ENCODE data around the gene KDSR.

KDSR gene, protein sequence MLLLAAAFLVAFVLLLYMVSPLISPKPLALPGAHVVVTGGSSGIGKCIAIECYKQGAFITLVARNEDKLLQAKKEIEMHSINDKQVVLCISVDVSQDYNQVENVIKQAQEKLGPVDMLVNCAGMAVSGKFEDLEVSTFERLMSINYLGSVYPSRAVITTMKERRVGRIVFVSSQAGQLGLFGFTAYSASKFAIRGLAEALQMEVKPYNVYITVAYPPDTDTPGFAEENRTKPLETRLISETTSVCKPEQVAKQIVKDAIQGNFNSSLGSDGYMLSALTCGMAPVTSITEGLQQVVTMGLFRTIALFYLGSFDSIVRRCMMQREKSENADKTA
- total RNA-seq: 37.2 to 73.0 (median 46.9) reads per million in 3 donors

DNA sequence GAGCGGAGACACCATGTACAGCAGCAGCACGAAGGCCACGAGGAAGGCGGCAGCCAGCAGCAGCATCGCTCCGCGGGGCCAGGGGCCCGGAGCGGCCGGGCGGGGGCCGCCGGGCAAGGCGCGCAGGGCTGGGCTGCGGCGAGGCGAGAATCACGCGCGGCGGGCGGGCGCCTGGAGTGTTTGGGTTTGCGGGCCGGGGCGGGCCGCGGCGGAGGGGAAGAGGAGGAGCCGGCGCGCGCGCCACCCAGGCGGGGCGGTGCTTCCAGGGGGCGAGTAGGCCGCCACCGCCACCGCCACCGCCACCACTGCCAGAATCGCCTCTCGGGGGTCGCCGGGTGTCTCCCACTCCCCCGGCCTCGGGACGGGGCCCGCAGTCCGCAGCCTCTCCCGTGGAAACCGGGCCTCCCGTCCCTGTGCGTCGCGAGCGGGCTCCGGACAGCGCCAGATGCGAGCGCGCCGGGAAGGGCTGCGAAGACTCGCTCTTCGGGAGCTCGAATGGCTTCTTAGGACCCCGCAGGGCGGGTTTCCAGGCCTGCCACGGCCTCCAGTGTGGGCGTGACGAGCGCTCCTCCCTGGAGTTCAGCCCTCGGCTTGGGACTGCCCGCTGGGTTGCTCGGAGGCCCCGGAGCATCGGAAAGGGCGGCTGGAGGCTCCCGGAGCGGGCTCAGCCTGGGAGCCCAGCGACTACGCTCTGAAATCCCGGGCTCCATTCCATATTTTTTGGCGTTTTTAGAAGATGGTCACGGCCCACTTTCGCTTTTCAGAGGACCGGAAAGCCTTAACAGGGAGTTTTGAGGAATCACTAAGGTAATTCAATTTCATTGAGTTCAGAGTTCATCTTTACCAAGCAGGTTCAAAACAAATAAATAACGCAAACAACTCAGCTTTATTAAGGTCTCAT, at the start of gene KDSR:
Gene KDSR (minus strand): TSS at position 154 of the 901 bp plus-strand sequence. CDS start 88 bp downstream, at position 66.
- peaks cover 22% of the 10 kb centered on the region for H3K4me1 ChIP-seq (ENCODE audit: control insufficient read depth, insufficient read depth, low read length, poor library complexity, severe bottlenecking)
- peak within 1 kb of the TSS; percentile 81 for H3K27ac ChIP-seq (ENCODE audit: insufficient read depth, low read length, poor library complexity, severe bottlenecking)
- no peaks in the 10 kb centered on the region for H3K9me3 ChIP-seq (ENCODE audit: control insufficient read depth, low read length)
- H3K4me3 ChIP-seq (ENCODE audit: insufficient read depth, low read depth, low read length, poor library complexity, severe bottlenecking): peak within 1 kb of the TSS; percentile 96
- H3K36me3 ChIP-seq (ENCODE audit: control insufficient read depth, insufficient read depth, low read length): peaks cover 3% of the 10 kb centered on the region
- H3K27me3 ChIP-seq (replicated peaks; ENCODE audit: control insufficient read depth, insufficient read depth, low read length, poor library complexity, severe bottlenecking): no peaks in the 10 kb centered on the region
- peak; percentile 66 to 72 (median 69) for DNase-seq

DNA sequence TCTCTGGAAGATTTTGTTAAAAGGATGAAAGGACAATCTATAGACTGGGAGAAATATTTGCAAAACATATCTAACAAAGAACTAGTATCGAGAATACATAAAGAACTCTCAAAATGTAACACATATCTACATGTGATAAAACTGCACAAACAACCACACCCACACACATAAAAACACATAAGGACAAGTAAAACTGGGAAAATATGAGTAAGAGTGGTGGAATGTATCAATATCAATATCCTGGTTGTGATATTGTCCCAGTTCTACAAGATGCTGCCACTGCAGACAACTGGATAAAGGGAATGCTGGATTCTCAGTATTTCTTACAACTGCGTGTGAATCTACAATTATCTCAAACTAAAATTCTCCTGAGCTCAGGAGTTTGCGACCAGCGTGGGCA, 45.9 kb upstream of the KDSR start:
- no peaks in the 10 kb centered on the region for H3K9me3 ChIP-seq (ENCODE audit: control insufficient read depth, low read length)
- H3K27me3 ChIP-seq (replicated peaks; ENCODE audit: control insufficient read depth, insufficient read depth, low read length, poor library complexity, severe bottlenecking): no peaks in the 10 kb centered on the region
- no peak overlapping the region for H3K27ac ChIP-seq (ENCODE audit: insufficient read depth, low read length, poor library complexity, severe bottlenecking)
- H3K36me3 ChIP-seq (ENCODE audit: control insufficient read depth, insufficient read depth, low read length): peaks cover 46% of the 10 kb centered on the region
- H3K4me1 ChIP-seq (ENCODE audit: control insufficient read depth, insufficient read depth, low read length, poor library complexity, severe bottlenecking): peaks cover 14% of the 10 kb centered on the region
- H3K4me3 ChIP-seq (ENCODE audit: insufficient read depth, low read depth, low read length, poor library complexity, severe bottlenecking): no peak overlapping the region
- DNase-seq: no peak

DNA sequence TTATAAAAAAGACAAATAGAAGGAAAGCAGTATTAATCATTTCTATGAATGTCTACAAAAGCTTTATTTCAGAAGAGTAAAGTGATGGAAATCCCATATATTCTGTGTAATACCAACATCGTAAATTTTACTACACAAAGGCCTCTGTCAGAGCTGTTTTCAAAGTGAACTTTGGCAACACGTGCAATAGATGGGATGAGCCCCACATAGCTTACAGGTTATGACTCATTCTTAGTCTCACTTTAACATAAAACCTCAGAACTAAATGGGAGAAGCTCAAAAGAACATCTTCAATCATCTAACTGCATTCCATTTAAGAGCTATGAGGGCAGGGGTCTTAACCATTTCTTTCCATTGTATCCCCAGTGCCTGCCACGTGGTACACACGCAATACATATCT, 43.8 kb upstream of the KDSR start:
- no peaks in the 10 kb centered on the region for H3K27me3 ChIP-seq (replicated peaks; ENCODE audit: control insufficient read depth, insufficient read depth, low read length, poor library complexity, severe bottlenecking)
- H3K9me3 ChIP-seq (ENCODE audit: control insufficient read depth, low read length): no peaks in the 10 kb centered on the region
- DNase-seq: no peak
- peaks cover 14% of the 10 kb centered on the region for H3K4me1 ChIP-seq (ENCODE audit: control insufficient read depth, insufficient read depth, low read length, poor library complexity, severe bottlenecking)
- H3K4me3 ChIP-seq (ENCODE audit: insufficient read depth, low read depth, low read length, poor library complexity, severe bottlenecking): no peak overlapping the region
- no peak overlapping the region for H3K27ac ChIP-seq (ENCODE audit: insufficient read depth, low read length, poor library complexity, severe bottlenecking)
- peaks cover 54% of the 10 kb centered on the region for H3K36me3 ChIP-seq (ENCODE audit: control insufficient read depth, insufficient read depth, low read length)

DNA sequence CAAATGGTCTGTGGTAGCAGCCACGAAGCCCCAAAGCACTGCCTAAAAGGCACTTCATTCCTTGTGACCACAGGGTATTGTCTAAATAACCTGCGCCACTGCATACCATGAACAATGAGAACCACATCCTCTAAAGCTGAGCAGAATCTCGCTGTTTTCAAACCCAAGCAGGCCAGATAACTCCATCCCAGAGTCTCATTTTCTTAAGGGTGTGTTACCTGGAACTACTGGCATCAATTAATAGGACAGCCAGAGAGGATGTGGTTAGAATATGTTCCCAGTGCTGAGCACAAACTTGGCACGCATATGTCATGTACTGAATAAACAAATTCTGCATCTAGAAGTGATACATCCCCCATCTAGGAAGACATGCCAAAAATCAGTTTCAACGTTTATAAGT, 42.3 kb upstream of the KDSR start:
- Histone ChIP-seq H3K9me3 (ENCODE audit: control insufficient read depth, low read length) (no peaks in the 10 kb centered on the region), H3K27ac (ENCODE audit: insufficient read depth, low read length, poor library complexity, severe bottlenecking) (no peak overlapping the region), H3K36me3 (ENCODE audit: control insufficient read depth, insufficient read depth, low read length) (peaks cover 56% of the 10 kb centered on the region), H3K4me3 (ENCODE audit: insufficient read depth, low read depth, low read length, poor library complexity, severe bottlenecking) (no peak overlapping the region), H3K4me1 (ENCODE audit: control insufficient read depth, insufficient read depth, low read length, poor library complexity, severe bottlenecking) (peaks cover 14% of the 10 kb centered on the region), H3K27me3 (replicated peaks; ENCODE audit: control insufficient read depth, insufficient read depth, low read length, poor library complexity, severe bottlenecking) (no peaks in the 10 kb centered on the region)
- DNase-seq: no peak

DNA sequence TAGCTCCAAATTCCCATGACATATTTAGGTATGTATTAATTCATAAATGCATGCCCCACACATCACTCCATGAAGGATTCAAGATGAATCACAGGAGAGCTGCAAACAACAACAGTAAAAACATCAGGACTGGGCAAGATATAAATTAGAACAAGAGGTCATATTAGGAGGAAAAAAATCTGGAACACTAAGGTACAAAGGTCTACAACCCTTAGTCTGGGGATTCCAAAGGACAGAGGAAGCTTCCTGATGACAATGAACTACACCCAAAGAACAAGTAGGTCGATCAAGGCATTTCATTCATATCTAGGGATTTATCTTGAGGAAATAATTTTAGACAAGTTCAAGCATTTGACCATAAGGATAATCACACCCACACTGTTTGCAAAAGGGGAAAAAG, 40.7 kb upstream of the KDSR start:
- no peak for DNase-seq
- Histone ChIP-seq H3K4me1 (ENCODE audit: control insufficient read depth, insufficient read depth, low read length, poor library complexity, severe bottlenecking) (peaks cover 14% of the 10 kb centered on the region), H3K9me3 (ENCODE audit: control insufficient read depth, low read length) (no peaks in the 10 kb centered on the region), H3K27me3 (replicated peaks; ENCODE audit: control insufficient read depth, insufficient read depth, low read length, poor library complexity, severe bottlenecking) (no peaks in the 10 kb centered on the region), H3K27ac (ENCODE audit: insufficient read depth, low read length, poor library complexity, severe bottlenecking) (no peak overlapping the region), H3K36me3 (ENCODE audit: control insufficient read depth, insufficient read depth, low read length) (peaks cover 64% of the 10 kb centered on the region), H3K4me3 (ENCODE audit: insufficient read depth, low read depth, low read length, poor library complexity, severe bottlenecking) (no peak overlapping the region)

DNA sequence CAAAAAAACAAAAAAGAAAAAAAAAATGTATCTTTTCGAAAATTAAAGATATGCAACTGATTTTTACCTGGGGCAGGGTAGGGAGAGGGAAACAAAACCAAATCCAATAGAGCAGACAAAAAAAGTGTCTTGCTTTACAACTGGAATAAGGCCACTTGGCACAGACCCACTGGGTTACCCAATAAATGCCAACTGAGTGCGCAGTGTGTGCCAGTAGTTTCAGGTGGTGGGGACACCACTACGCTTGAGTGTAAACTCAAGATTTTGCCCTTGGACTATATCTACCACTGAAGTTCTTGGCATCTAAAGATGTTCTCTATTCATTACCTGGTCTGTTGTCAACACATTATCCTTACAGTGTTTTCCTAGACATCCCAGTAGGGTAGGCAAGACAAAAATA, 39.0 kb upstream of the KDSR start:
- H3K27me3 ChIP-seq (replicated peaks; ENCODE audit: control insufficient read depth, insufficient read depth, low read length, poor library complexity, severe bottlenecking): no peaks in the 10 kb centered on the region
- DNase-seq: no peak
- H3K27ac ChIP-seq (ENCODE audit: insufficient read depth, low read length, poor library complexity, severe bottlenecking): no peak overlapping the region
- peaks cover 69% of the 10 kb centered on the region for H3K36me3 ChIP-seq (ENCODE audit: control insufficient read depth, insufficient read depth, low read length)
- no peaks in the 10 kb centered on the region for H3K9me3 ChIP-seq (ENCODE audit: control insufficient read depth, low read length)
- H3K4me1 ChIP-seq (ENCODE audit: control insufficient read depth, insufficient read depth, low read length, poor library complexity, severe bottlenecking): peaks cover 10% of the 10 kb centered on the region
- H3K4me3 ChIP-seq (ENCODE audit: insufficient read depth, low read depth, low read length, poor library complexity, severe bottlenecking): no peak overlapping the region

DNA sequence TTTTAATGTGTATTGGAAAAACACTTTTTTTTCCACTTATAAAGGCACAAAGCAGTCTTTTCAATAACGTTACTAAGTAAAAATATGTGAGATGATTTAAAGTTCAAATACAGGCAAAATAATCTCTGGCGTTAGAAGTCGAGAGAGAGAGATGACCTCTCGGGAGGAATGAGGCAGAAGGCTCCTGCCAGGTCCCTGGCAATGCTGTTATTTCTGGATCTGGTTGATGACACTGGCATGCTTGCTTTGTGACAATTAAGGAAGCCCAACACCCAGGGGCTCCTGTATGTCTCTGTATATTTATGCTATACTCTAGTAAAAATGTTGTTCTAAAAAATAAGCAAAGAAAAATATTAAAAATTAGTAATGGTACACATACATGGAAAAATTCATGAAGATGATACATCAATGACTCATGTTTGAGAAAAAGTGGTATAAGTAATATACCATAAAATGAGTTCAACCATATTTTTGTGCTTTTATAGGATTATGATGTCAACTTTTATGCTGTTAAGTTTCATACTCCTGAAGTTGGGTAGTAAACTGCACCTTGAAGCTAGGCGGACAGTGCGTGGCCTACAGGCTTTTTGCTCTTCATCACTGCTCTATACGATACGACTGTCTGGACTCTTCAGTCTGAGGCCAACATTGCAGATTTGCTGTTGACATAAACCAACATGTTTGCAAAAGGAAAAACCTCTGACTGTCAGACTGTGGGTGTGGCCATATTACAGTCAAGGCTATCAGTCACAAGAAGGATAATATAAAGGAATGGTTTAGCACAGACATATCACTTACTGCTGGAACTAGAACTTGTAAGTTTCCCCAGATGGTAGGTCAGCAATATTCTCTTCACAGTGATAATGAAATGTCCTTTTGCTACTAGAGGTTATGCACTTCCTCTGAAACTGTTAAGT, 35.5 kb upstream of the KDSR start:
- H3K36me3 ChIP-seq (ENCODE audit: control insufficient read depth, insufficient read depth, low read length): peaks cover 54% of the 10 kb centered on the region
- no peaks in the 10 kb centered on the region for H3K27me3 ChIP-seq (replicated peaks; ENCODE audit: control insufficient read depth, insufficient read depth, low read length, poor library complexity, severe bottlenecking)
- H3K9me3 ChIP-seq (ENCODE audit: control insufficient read depth, low read length): no peaks in the 10 kb centered on the region
- no peak overlapping the region for H3K4me3 ChIP-seq (ENCODE audit: insufficient read depth, low read depth, low read length, poor library complexity, severe bottlenecking)
- no peaks in the 10 kb centered on the region for H3K4me1 ChIP-seq (ENCODE audit: control insufficient read depth, insufficient read depth, low read length, poor library complexity, severe bottlenecking)
- no peak for DNase-seq
- no peak overlapping the region for H3K27ac ChIP-seq (ENCODE audit: insufficient read depth, low read length, poor library complexity, severe bottlenecking)

DNA sequence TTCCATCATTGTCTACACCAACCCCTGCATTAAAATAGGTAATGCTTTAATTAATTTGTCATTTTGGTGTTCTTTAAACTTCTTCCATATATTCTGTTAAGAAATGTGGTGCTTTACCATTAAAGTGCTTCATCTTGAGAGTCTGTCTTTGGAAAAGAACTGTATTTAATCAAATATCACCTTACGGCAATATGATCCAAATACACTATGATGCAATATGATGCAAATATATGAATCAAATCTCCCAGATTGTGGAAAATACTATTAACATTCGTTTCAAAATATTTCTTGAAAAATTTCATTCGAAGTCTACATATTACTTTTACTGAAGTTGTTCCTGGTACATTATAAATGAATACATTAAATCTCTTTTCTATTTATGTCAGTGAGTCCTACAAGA, 32.3 kb upstream of the KDSR start:
- no peak overlapping the region for H3K4me3 ChIP-seq (ENCODE audit: insufficient read depth, low read depth, low read length, poor library complexity, severe bottlenecking)
- H3K27ac ChIP-seq (ENCODE audit: insufficient read depth, low read length, poor library complexity, severe bottlenecking): no peak overlapping the region
- no peak for DNase-seq
- H3K9me3 ChIP-seq (ENCODE audit: control insufficient read depth, low read length): no peaks in the 10 kb centered on the region
- H3K27me3 ChIP-seq (replicated peaks; ENCODE audit: control insufficient read depth, insufficient read depth, low read length, poor library complexity, severe bottlenecking): no peaks in the 10 kb centered on the region
- peaks cover 69% of the 10 kb centered on the region for H3K36me3 ChIP-seq (ENCODE audit: control insufficient read depth, insufficient read depth, low read length)
- H3K4me1 ChIP-seq (ENCODE audit: control insufficient read depth, insufficient read depth, low read length, poor library complexity, severe bottlenecking): no peaks in the 10 kb centered on the region

DNA sequence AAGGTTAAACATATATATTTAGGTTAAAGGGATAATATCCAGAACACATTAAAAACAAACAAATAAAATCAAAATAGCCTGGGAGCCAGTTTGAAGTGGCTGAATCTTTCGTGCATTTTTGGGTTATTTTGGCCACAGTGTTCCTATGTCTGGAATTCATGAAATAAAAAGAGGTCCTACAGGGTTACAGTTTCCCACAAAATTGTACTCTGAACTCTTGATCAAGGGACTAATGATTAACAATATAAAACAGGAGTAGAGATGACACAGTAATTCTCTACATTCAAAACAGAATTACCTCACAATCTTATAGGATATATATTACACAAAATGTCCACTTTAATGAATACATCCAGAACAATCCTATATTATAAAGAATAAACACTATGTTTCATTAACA, 30.3 kb upstream of the KDSR start:
- H3K9me3 ChIP-seq (ENCODE audit: control insufficient read depth, low read length): no peaks in the 10 kb centered on the region
- H3K27ac ChIP-seq (ENCODE audit: insufficient read depth, low read length, poor library complexity, severe bottlenecking): no peak overlapping the region
- H3K4me1 ChIP-seq (ENCODE audit: control insufficient read depth, insufficient read depth, low read length, poor library complexity, severe bottlenecking): no peaks in the 10 kb centered on the region
- no peaks in the 10 kb centered on the region for H3K27me3 ChIP-seq (replicated peaks; ENCODE audit: control insufficient read depth, insufficient read depth, low read length, poor library complexity, severe bottlenecking)
- no peak overlapping the region for H3K4me3 ChIP-seq (ENCODE audit: insufficient read depth, low read depth, low read length, poor library complexity, severe bottlenecking)
- no peak for DNase-seq
- peaks cover 61% of the 10 kb centered on the region for H3K36me3 ChIP-seq (ENCODE audit: control insufficient read depth, insufficient read depth, low read length)
